DMS53 treated with DMSO at 0.1 percent for 48 hours (cell line): ENCODE results near the gene BTBD19.
"Not testable (repeated sequence)": the region's sequence is repeated elsewhere in the genome, so short reads cannot be mapped to it uniquely, and the experiment has no call there.

Source experiments
- DNase-seq: peaks from one replicate; lab custom pipeline; 2025; ENCODE audit not compliant: unreplicated experiment; lab: John Stamatoyannopoulos, UW

The BTBD19 gene

GRCh38 chr1:44827197-44828002 lies 19.1 kb downstream of the BTBD19 start:
- DNase-seq, result no peak

DNA sequence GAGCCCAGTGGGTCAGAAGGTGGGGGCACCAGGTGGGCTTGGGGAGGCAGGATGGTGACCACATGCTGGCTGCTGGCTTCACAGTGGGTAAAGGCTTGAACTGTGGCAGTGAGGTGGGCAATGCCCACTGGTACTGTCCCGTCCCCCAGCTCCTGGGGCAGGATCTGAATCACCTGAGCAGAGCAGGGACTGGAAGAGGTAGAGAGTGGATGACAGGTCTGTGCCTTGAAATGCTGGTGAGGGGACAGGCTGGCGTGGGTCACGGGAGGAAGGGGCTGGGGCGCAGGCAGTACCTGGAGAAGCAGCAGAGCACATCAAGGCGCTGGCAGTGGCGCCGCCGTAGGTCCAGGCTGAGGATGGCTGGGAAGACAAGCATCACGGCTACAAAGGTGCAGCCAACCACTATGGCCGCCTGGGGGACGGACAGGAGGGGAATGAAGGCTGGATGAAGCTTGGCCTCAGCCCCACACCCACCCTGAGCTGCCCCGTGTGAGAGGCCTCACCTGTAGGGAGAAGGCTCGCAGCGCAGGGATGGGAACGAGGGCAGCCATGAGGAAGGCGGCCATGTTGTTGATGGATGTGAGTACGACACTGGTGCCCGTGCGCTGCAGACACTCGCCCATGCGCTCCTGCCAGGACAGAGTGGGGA lies 19.8 kb downstream of the BTBD19 start:
- no peak for DNase-seq

- no peak for DNase-seq
These were observed 20.6 kb downstream of the BTBD19 start for GRCh38 chr1:44828841-44829440.

DNA sequence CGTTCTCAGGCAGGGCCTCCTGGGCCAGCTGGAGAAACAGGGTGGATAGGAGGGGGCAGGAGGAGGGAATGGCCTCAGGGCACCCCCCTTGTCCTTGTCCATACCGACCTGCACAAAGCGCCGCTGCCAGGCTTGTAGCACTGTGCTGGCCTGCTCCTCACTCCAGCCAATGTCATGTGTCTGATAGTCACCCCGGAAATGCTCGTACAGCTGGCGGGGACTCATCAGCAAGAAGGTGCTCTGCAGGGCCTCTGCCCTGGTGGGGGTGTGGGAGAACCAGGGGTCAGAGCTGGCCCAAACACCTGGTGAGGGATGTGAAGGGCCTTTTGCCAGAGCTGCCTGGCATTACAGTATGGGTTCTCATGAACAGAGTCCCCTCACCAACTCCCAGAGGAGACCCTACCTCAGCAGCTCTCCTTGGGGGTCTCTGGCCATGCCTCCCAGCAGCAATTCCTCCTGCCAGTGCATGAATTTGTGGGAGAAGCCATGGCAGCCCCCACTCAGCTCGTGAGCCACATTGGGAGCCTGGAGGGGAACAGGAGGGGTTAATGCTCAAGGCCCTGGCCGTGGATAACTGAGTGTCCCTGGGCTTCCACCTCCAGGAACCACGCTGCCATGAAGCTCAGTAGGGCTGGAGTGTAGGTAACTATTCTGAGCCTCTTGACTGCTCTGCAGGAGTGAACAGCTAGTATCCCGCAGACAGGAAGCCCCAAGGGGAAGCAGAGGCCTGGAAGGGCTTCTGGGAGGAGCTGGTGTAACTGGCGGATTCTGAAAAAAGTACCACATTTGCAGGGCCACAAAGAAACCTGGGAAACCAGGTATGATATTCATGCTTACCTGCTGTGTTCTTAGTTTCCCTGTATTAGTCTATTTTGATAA lies 21.4 kb downstream of the BTBD19 start:
- DNase-seq, result no peak

GRCh38 chr1:44830900-44831304 lies 22.6 kb downstream of the BTBD19 start:
- DNase-seq, result no peak

DNA sequence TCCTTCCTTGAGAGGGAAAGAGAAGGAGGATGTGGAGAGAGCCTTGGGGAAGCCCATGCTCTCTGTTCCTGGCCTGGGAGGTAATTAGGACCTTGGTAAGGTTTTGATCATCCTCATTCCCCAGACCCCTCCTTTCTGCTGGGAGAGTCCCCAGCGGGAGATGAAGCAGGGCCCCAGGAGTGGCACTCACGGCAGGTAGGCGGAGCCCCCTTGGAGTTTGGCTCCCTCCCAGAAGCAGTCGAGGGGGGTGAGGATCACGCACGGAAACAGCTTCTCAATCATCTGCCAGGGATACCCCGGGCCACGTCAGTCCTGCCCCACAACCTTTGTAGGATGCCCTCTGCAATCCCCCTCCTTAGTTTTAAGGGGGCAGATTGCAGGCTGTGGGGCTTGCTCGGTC lies 23.2 kb downstream of the BTBD19 start:
- no peak for DNase-seq

GRCh38 chr1:44832056-44832705 lies 23.9 kb downstream of the BTBD19 start:
- no peak for DNase-seq

- DNase-seq, result no peak
These were observed 26.0 kb downstream of the BTBD19 start for GRCh38 chr1:44834328-44834727.

DNA sequence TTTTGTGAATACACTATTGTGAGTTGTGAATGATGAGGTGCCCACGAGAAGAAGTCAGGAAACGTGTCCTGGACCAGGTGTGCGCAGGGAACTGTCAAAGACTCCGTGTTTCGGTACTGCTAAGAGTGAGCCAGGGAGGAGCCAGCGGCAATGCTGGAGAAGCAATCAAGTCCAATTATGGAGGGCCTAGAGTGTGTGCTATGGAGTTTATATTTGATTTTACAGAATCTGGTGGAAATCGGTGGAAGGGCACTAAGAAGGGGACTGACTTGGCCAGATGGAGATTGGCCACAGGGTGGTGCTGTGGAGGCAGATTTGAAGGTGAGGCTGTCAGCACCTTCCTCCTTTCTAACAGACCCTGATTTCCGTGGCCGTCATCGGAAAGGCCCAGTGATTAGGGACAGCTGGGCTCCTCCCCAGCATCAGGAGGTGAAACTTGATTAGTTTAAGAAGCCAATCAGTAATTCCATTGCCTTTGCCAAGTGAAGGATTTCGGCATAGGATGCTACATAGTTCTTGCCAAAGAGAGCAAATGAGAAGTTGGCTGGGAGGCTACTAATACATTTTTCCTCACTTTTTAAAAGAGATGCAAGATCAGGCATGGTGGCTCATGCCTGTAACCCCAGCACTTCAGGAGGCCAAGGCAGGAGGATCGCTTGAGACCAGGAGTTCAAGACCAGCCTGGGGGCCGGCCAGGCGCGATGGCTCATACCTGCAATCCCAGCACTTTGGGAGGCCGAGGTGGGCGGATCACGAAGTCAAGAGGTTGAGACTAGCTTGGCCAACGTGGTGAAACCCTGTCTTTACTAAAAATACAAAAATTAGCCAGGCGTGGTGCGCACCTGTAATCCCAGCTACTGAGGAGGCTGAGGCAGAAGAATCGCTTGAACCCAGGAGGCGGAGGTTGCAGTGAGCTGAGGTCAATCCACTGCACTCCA lies 27.7 kb downstream of the BTBD19 start:
- peak; percentile 74 for DNase-seq

GRCh38 chr1:44838294-44838693 lies 30.0 kb downstream of the BTBD19 start:
- DNase-seq, result not testable (repeated sequence)

GRCh38 chr1:44839576-44839975 lies 31.3 kb downstream of the BTBD19 start:
- DNase-seq, result no peak

- DNase-seq, result peak; percentile 47
These were observed 34.2 kb downstream of the BTBD19 start for GRCh38 chr1:44842486-44842861.

DNA sequence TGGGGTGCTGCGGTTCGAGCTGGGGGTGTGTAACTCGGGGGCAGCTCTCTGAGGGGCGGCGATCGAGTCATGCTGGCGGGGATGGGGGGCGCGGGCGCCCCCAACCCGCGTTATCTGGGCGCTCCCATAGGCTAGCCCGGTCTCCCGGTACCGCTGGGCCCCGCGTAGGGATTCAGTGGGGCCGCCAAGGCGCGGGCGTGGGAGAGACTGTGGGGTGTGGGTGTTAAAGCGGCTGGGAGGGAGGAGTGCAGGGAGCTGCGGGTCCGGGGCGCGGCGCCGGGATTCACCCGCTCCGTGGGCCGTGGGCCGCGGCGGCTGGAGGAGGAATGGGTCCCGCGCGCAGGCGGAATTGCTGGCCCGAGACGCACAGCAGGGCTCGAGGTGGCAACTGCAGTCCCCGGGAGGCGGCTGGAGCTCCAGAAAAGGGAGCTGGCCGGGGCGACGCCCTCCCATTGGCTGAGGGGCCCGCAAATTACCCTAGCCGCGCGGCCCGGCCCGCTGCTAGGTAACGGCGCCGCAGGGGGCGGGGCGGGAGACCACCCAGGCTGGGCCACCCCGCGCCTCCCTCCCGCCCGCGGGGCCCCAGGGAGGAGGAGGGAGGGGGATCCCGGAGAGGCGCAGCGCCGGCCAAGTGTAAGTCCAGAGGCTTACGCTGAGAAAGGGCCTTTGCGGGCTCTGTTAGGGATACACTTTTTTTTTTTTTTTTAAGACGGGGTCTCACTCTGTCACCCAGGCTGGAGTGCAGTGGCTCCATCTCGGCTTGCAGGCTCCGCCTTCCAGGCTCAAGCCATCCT lies 34.7 kb downstream of the BTBD19 start, which contains the start of gene PTCH2:
PTCH2 (minus strand) TSS at position 392 of the 794 bp plus-strand sequence; CDS start at position 71, 321 bp downstream.
- no peak for DNase-seq

DNA sequence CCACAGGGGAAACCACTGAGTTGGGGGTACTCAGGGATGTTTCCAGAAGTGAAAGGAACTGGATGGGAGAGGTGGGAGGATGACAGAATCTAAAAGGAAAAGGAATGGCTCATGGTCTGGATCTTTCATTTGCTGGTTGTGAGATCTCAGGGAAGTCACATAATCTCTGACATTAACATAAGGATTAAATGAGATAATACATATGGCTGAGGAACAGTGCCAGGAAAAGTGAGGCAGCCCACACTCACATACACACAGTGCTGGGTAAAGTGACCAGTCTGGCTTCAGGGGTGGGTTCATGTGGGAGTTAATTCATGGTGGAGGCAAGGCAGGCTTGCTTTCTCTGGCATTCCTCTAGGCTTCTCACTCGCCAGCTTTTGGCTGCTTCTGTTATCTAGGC lies 38.7 kb downstream of the BTBD19 start:
- DNase-seq, result no peak

DNA sequence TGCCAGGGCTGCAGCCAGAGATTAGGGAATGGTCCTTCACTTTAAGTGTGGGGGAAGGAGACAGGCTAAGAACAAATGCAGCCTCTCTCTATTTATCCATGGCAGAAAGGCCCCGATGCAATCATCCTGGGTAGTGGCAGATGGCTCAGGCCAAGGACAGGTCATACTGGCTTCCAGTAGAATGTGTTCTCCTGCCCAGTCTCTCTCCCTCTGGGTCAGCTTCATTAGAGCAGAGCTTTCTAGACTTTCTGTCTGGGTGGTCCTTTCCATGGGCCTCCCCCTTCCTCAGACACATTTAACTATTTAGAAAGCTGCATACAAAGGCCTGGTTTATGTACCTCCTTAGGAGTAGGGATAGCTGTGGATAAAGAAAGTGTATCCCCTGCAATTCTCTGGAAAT lies 39.5 kb downstream of the BTBD19 start:
- no peak for DNase-seq

DNA sequence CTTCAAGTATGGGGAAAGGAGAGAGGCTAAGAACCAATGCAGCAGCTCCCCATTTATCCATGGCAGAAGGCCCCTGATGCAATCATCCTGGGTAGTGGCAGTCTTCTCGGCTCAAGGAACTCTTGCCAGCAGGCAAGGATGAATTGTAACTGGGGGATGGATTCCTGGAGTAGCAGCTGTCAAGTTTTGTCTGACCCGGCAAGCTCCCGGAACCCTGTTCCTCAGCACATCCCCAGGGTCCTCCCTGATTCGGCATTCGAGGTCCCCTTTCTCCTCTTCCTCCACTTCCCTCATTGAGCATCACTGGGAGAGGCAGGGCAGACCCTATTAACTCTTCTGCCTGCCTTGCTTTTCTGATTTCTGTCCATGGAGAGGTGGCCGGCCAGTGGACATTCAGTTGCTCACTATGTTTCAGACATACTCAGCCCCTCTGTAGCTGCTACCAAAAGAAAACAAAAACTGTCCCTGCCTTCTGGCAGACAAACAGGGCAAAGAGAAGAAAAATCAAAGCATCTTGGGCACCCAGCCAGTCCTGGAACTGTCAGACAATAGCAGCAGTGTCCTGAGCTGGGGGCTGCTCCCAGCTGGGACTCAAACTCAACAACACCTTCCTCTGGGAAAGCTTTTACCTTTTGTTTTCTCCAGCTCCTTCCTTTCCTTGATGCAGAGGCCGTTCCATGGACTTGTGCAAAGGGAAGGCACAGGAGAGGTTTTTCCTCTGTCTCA lies 40.3 kb downstream of the BTBD19 start:
- DNase-seq, result no peak

- DNase-seq, result no peak
These were observed 41.3 kb downstream of the BTBD19 start for GRCh38 chr1:44849575-44850132.

DNA sequence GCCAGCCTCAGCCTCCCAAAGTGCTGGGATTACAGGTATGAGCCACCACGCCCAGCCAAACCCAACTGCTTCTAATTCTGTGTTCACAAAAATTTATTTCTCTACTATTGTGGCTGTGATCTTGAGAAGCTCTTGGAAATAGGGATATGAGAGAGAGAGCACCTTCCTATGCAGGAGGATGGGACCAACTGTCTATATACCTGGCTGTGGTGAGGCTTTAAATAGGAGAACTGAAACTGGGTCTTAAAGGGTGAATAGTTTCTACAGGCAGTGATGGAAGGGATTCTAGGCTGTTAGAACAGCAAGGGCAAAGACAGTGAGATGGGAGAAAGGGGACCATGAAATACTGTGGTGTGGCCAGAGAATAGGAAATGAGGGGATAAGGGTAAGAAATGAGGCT lies 43.0 kb downstream of the BTBD19 start:
- DNase-seq, result no peak
